ENCODE results near the gene ADAM12.

The ADAM12 gene

GRCh38 chr10:126270111-126270510 is 118.2 kb downstream of the ADAM12 start:
- no peak overlapping the region for H3K4me3 ChIP-seq (ENCODE audit: low read depth, low read length)
- no peak for TF ChIP-seq CTCF (IDR thresholded peaks at IDR 0.05; ENCODE audit: control insufficient read depth, extremely low read depth, insufficient read depth)
- DNase-seq (ENCODE audit: low read depth), result no peak

GRCh38 chr10:126268013-126268920 is 120.0 kb downstream of the ADAM12 start:
- TF ChIP-seq CTCF (IDR thresholded peaks at IDR 0.05; ENCODE audit: control insufficient read depth, extremely low read depth, insufficient read depth), result no peak
- no peak overlapping the region for H3K4me3 ChIP-seq (ENCODE audit: low read depth, low read length)
- no peak for DNase-seq (ENCODE audit: low read depth)

GRCh38 chr10:126264102-126265018 is 123.9 kb downstream of the ADAM12 start:
- no peak overlapping the region for H3K4me3 ChIP-seq (ENCODE audit: low read depth, low read length)
- no peak for TF ChIP-seq CTCF (IDR thresholded peaks at IDR 0.05; ENCODE audit: control insufficient read depth, extremely low read depth, insufficient read depth)
- DNase-seq (ENCODE audit: low read depth), result no peak

GRCh38 chr10:126263006-126263676 is 125.1 kb downstream of the ADAM12 start:
- H3K4me3 ChIP-seq (ENCODE audit: low read depth, low read length), result no peak overlapping the region
- DNase-seq (ENCODE audit: low read depth), result no peak
- no peak for TF ChIP-seq CTCF (IDR thresholded peaks at IDR 0.05; ENCODE audit: control insufficient read depth, extremely low read depth, insufficient read depth)

- H3K4me3 ChIP-seq (ENCODE audit: low read depth, low read length), result no peak overlapping the region
- TF ChIP-seq CTCF (IDR thresholded peaks at IDR 0.05; ENCODE audit: control insufficient read depth, extremely low read depth, insufficient read depth), result no peak
- no peak for DNase-seq (ENCODE audit: low read depth)
Observed at GRCh38 chr10:126262233-126262838, 125.9 kb downstream of the ADAM12 start.

GRCh38 chr10:126259760-126260479 is 128.4 kb downstream of the ADAM12 start:
- TF ChIP-seq CTCF (IDR thresholded peaks at IDR 0.05; ENCODE audit: control insufficient read depth, extremely low read depth, insufficient read depth), result no peak

More at GRCh38 chr10:126259760-126260479, 128.4 kb downstream of the ADAM12 start:
- H3K4me3 ChIP-seq (ENCODE audit: low read depth, low read length), result no peak overlapping the region
- no peak for DNase-seq (ENCODE audit: low read depth)

Data from LNCaP clone FGC (cell line).